HG03045 (cell line): ENCODE measurements around the gene DND1.
"Not testable (repeated sequence)": the region's sequence is repeated elsewhere in the genome, so short reads cannot be mapped to it uniquely, and the experiment has no call there.

Experiments used
- ATAC-seq: cut with Tn5 transposase; IDR thresholded peaks from one replicate; pipeline ENCODE4 v1.9.1; 2021; ENCODE audit warnings: mild to moderate bottlenecking, moderate library complexity; ENCODE audit not compliant: unreplicated experiment

The DND1 gene

DNA sequence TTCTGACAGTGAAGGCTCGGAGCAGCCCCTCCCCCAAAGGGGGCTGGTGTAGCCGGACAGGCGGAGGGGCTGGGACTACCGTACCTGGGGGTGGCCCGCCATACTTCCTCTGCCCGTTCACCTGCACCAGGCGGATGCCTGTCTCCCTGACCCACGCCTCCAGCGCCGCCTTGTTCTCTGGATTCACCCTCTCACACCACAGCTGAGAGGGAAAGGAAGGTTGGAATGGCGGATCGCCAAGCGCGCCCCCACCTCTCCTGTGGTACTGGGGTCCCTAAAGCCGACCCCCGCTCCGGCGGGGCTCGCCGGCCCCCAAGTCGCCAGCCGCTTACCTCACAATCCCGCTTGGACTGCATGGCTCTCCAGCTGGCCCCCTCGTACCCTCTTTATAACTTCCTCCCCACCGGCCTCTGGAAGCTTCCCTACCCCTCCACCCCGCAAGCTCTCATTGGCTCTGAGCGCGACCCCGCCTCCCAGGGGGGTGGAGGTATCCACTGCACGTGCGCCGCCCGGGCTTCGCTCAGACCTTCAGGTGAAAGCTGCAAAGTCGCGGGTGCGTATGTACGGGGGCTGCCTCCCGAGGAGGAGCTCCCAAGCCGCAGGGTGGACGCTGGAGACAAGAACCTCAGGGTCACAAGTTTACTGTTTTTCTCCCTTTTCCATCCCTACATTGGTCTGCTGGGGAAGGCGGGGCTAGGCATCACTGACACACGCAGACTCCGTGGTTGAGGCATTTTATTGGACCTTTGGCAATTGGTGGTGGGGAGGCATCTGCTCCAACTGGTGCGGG lies at the start of gene DND1:
TSS of gene DND1 (minus strand) at position 390 of the 790 bp plus-strand sequence. CDS start at position 356, 34 bp downstream.
- no peak for ATAC-seq

DNA sequence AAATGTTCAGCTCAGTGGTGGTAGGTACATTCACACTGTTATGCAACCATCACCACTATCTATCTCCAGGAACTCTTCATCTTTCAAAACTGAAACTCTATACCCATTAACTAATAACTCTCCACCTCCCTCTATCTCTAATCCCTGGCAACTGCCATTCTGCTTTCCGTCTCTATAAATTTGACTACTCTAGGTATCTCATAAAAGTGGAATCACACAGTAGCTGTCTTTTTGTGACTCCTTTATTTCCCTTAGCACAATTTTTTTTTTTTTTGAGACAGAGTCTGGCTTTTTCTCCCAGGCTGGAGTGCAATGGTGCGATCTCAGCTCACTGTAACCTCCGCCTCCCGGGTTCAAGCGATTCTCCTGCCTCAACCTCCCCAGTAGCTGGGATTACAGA lies 48.0 kb upstream of the DND1 start:
- ATAC-seq = not testable (repeated sequence)

DNA sequence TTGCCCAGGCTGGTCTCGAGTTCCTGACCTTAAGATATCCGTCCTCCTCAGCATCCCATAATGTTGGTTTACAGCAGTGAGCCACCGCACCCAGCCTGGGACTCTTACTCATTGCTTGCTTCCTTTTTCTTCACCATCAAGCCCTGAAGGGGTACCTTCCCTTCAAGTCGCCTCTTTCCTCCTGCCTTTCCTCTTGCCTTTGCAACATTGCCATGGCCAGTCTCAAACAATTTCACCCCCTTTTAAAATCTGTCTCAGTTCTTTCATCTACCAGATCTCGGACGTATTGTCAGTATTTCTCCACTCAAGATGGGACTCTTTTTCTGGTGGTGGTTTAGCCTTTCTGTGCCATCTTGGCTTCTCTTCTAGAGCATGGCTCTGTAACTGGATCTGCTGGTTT lies 47.4 kb upstream of the DND1 start:
- ATAC-seq = not testable (repeated sequence)

DNA sequence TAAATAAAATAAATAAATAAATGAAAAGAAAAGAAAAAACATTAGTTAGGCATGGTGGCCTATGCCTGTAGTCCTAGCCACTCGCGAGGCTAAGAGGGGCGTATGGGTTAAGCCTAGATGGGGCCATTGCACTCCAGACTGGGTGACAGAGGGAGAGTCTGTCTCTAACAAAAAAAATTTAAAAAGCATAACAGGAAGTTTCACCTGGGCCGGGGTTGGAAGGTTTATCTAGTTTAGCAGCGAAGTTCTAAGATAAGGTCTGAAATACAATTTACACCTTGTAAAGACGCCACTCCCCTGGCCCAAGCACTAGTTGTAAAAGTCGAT lies 44.9 kb upstream of the DND1 start:
- no peak for ATAC-seq

DNA sequence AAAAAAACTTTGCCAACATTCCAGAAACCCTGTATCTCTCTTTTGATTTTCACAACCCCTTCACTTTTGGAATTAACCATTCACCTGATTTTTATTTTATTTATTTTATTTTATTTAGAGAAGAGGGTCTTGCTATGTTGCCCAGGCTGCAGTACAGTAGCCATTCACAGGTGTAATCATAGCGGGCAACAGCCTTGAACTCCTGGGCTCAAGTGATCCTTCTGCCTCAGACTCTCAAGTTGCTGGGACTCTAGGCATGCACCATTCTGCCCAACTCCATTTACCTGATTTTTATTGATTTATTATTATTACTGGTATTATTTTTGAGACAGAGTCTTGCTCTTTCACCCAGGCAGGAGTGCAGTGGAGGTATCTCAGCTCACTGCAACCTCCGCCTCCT lies 42.9 kb upstream of the DND1 start:
- ATAC-seq = not testable (repeated sequence)

DNA sequence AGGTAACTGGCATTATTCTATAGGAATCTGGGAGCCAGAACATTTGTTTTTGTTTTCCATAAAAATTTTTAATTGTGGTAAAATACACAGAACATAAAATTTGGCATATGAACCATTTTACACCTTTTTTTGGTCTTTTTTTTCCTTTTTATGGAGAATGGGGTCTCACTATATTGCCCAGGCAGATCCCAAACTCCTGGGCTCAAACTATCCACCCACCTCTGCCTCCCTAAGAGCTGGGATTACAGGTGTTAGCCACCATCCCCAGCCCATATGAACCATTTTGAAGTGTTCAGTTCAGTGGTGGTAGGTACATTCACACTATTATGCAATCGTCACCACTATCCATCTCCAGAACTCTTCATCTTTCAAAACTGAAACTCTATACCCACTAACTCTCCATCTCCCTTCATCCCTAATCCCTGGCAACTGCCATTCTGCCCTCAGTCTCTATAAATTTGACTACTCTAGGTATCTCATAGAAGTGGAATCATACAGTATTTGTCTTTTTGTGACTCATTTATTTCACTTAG lies 40.3 kb upstream of the DND1 start:
- no peak for ATAC-seq

DNA sequence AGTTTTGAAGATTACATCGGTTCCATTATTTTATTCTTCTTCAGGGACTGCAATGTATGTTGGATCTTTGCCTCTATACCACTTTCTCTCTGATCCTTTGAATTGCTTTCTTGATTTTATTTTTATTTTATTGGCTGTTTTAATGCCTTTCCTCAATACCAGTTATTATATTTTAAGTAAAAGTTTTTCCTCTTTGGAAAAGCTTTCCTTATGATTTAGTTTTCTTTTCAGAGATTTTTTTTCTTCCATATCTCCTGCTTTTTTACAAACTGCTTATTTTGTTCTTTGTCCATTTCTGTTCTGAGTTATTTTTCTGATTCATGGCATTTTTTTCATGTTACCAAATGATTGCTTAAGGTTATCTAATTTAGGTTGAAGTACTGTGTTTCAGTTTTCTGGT lies 38.4 kb upstream of the DND1 start:
- ATAC-seq = no peak

DNA sequence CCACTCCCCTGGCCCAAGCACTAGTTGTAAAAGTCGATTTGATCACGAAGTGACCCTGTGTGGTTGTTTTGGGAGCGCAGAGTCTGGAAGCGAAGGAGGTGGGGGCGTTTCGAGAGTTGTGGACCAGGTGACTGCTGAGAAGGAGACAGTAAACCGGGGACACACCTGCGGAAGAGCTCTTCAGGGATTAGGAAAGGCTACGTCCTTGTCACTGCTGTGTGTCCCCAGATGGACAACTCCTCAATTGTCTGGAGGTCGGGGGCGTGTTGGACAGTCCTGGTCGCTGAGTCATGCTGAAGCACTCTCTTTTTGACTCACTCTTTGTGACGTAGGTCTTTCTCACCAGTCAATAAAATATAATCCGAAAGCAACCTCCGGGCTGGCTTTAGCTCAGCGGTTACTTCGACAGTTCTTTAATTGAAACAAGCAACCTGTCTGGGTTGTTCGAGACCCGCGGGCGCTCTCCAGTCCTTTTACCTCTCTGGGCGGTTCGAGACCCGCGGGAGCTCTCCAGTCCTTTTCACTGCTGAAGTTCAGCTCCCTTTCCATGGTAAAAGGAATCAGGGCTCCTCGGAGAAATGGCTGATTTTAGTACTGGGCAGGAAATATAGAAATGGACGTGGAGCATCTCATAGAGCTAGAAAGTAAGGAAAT lies 37.6 kb upstream of the DND1 start:
- peak; percentile 91 for ATAC-seq

DNA sequence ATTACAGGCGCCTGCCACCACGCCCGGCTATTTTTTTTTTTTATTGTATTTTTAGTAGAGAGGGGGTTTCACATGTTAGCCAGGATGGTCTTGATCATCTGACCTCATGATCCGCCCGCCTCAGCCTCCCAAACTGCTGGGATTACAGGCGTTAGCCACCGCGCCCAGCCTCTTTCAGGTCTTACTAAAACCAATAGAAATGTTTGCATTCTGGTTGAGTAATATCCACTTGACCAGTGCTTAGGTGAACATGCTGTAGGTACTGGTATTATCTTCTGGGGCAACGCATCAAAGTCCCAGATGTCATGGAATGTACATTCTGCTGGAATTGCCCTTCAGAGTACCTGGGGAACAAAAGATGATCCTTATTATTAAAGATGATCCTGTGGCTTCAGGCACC lies 35.4 kb upstream of the DND1 start:
- ATAC-seq = not testable (repeated sequence)

DNA sequence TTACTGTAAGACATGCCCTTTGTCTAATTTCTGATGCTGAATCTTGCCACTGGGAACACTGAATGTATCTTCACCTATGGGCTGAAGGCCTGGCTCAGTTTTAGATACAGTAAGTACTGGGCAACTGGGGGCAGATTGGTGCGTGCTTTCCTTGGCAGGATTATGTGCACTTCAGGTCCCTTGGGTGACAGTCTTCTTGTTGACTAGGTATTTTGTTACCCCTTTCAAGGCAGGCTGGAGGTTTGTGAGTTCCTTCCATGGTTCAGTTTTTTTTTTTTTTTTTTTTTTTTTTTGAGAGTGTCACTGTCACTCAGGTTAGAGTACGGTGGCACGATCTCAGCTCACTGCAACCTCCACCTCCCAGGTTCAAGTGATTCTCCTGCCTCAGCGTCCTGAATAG lies 34.4 kb upstream of the DND1 start:
- ATAC-seq = no peak

DNA sequence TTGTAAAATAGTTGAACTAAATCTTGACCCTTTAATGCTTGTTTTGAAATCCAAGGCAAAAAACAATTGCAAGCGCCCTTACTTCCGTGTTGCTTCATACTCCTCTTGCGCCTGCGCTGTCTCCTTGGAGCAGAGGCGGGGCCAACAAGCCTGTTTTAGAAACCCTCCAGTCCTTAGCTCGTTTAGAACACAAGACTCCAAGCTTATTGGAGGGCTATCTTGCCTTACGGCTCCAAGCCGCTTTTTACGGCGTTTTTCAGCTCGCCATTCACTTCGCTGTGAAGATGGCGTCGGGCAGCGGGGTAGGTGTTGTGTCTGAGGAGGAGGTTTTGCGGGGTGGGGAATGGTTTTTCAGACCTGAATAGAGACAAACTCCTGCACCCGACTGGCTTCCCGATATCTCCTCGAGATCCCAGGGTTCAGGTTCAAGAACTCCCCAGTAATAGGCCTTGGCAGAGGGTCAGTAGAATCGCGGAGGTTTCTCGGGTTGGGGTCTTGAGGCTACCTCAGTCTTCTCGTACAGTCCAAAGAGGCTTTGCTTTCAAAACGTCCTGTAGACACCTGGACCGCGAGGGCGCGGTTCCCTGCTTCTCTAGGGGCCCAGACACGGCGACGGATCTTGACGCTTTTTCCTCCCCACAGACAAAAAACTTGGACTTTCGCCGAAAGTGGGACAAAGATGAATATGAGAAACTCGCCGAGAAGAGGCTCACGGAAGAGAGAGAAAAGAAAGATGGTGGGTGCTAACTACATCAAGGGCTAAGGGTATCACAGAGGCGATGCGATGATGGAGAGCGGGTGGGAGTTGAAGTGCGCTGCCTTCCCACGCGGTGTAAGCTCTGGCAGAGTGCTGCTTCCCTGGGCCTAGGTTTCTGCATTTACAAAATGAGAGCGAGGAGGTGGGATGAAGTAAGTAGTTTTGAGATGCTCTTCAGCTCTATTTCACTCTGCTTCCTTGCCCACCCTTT lies 27.1 kb upstream of the DND1 start, which contains the start of gene ZMAT2:
TSS of gene ZMAT2 (plus strand) at position 271 of the 968 bp plus-strand sequence. CDS start at position 285, 14 bp downstream.
- peak; percentile 91 for ATAC-seq

DNA sequence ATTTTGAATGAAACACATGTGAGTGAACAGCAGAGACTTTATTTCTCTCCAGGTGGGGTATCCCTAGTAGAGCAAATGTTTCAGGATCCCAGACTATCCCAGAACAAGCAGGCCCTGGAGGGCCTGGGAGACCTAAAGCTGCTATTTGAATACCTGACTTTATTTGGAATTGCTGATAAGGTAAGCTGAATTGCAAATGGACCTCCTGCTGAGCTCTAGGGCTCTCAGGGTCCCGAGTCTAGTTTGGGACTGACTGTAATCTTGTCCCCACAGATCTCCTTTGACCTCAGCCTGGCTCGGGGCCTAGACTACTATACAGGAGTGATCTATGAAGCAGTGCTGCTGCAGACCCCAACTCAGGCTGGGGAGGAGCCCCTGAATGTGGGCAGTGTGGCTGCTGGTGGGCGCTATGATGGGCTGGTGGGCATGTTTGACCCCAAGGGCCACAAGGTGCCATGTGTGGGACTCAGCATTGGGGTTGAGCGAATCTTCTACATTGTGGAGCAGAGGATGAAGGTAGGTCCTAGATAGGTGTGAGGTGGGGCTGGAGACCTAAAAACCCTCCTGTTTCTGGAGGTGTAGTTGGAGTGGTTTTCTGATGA lies 23.6 kb upstream of the DND1 start:
- ATAC-seq = no peak

DNA sequence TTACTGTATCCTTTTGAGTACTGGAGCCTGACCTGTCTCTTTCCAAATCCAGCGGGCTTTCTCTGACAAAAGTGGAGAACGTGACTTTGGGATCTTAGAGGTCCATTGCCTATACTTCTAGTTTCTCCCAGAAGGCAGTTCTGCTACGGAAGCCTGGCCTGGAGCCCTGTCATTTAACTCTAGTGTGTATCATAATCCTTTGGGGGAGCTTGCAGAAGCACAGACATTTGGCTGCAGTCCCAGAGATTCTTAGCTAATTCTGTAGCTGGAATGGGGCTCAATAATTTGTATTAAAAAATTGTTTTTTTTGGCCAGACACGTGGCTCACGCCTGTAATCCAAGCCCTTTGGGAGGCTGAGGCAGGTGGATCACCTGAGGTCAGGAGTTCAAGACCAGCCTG lies 20.9 kb upstream of the DND1 start:
- ATAC-seq = no peak

DNA sequence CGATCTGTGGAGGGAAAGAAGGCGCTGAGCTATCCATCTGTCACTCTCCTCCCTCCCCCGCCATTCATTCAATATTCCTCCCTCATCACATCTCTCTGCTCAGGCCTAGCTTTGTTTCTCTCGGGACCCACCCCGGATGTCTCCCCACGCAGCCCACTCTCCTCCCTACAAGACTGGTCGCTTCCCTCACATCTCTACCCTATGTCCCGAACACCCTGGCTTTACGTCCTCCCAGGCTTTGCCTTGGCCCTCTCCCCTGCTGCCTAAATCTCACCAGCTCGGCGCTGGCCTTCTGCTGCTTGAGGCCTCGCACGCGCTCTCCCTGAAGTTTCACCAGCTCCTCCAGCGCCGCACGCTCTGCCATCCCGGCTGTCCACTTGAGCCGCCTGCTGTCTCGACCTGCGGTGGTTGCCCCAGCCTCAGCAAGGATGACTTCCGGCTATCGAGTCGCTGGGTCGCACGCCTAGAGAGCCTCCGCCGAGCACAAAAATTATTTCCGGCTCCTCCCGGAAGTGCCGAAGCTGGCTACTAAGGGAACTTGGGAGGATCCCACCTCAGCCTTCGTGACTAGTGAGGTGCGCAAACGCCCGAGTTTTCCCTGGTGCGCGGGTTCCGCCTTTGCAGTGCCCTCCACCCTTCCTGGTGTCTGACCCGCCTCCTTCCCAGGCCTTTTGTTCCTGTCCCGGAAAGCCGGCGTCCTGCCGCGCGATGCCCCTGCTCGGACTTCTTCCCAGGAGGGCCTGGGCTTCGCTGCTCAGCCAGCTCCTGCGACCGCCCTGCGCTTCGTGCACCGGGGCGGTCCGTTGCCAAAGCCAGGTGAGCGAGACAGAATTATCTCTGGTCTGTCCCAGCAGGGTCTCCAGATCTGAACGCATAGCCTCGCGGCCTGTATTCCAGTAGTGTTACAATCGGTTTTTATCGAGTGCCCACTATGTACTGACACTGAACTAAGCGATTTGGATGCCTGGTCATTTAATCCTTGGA lies 17.9 kb upstream of the DND1 start, which contains the start of the genes HARS1 and HARS2:
TSS of gene HARS1 (minus strand) at position 430 of the 984 bp plus-strand sequence. CDS start at position 364, 66 bp downstream.
TSS of gene HARS2 (plus strand) at position 515 of the 984 bp plus-strand sequence. CDS start at position 709, 194 bp downstream.
- peak; percentile 97 for ATAC-seq

DNA sequence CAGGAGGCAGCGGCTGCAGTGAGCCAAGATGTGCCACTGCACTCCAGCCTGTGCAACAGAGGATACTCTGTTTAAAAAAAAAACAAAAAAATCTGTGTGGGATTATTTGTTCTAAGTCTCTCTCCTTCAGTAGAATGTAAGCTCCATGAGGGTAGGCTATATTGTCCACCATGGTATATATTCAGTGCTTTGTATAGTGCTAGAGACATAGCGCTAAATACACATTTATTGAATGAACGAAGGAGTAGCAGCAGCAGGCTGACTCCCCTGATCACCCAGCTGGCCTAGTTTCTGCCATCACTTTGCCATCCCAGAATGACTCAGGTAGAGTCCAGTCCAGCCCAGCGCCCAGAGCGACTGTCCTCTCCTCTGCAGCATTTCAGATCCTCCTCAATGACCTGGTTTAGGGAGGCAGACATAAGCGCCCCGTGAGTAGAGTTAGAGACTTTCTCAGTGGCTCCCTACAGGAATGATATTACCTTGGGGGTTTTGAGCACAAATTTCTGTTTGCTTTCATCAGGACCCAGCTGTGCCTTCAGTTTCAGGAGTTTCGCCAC lies 17.1 kb upstream of the DND1 start:
- ATAC-seq = peak; percentile 2

DNA sequence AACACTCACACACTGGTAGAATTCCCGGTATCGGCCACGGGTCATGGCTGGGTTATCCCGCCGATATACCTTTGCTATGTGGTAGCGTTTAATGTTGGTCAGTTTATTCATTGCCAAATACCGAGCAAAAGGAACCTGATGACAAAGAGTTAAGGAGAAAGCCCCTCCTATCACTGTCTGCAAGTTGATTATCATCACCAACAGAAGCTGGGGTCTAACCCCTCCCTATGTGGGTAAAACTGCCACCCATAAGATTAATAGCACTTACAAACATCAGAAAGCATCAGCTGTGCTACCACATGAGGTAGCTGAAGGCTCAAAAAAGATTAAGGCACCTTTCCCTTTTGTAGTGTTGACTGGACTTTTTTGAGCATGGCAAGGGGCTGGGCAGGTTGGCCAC lies 5.6 kb upstream of the DND1 start:
- ATAC-seq = no peak

DNA sequence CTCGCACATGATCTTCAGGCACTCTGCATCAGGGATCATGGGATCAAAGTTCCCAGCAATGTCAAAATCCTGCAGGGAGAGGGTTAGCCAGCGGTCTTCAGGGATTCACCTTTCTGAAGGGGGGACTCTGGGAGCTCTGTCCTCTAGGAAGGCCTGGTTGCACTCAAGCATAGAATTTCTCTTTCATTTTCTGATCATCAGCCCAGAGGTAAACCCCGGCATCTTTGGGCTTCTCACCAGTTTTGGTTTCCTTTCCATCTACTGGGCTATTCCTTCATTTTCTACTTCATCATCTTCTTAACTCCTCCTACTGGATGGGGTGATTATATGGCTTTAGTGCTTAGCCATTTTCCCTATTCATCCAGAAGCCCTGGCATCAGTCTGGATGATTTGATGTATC lies 4.6 kb upstream of the DND1 start:
- ATAC-seq = peak; percentile 65

DNA sequence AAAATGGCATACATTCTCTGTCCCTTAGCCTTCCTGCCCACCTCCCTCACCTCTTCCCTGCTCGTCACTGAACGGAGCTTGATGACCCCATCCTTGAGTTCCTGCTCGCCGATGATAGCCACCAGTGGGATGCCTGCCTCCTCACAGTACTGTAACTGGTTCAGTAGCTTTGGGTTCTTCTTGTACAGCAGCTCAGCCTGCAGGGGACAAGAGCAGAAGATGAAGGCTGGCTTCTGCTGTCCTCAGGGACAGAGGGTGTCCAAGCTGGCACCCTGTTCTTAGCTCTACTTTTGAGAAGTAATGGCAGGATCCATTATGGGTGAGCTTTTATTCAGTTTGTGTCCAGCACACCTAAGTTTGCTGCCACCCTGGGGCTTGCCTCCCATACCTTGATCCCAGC lies 1.3 kb upstream of the DND1 start:
- ATAC-seq = no peak

DNA sequence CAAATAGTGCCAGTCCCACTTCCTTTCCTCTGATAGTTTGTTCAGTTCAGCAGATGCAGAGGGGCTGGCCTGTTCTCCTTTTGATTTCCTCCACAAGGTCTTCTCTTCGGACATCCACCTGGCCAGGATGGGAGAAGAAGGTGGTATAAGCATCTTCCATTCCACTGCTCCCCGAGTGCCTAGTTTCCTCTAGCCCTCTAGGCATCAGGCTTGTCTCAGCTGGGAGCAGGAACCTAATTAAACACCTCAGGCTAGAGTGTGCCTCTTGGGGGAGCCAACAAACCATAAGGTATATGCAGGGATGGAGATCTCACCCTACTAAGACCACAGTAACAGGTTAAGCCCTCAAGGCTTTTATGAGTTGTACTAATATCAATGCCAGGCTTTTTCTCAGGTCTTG lies 835 bp upstream of the DND1 start:
- no peak for ATAC-seq
